D721Med (cell line): ENCODE data around the gene ZNF398.

Experiments used
- DNase-seq: peaks from one replicate; pipeline ENCODE4 v3.0.0; 2011; ENCODE audit warnings: low spot score; ENCODE audit not compliant: insufficient read length
- FAIRE-seq: peaks from 2 replicates; lab custom pipeline; 2011; peaks lifted over from hg19 to GRCh38; lab: Jason Lieb, UNC
- TF ChIP-seq, protein P1 (sequence below): IDR thresholded peaks from 2 replicates; pipeline ENCODE4 v1.5.1; 2012; ENCODE audit warnings: mild to moderate bottlenecking, control low read depth; ENCODE audit not compliant: insufficient read depth; ENCODE audit errors: missing control alignments

Gene ZNF398

DNA sequence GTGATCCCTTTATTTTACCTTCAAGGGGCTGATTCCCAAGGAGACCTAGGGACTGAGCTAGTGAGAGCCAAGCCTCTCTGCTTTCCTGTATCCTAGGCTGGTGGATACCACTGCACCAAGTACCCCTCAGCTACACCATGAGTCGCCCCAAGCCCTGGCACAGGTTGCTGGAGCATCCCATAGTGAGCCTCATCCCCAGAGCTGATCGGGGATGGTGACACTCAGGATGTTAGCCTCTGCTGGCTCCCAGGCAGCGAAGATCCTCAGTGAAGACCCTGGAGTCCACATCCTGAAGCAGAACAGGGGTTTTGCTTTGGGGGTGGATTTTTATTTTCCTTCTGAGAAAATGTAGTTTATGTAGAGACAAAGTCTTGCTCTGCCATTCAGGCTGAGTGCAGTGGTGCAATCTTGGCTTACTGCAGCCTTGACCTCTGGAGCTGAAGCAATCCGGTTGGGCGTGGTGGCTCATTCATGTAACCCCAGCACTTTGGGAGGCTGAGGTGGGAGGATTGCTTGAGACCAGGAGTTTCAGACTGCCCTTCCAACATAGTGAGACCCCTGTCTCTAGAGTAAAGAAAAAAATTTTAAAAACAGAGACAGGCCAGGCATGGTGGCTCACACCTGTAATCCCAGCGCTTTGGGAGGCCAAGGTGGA lies 79.7 kb downstream of the ZNF398 start:
- DNase-seq (no peak), FAIRE-seq (no peak)
- TF ChIP-seq, protein P1, sequence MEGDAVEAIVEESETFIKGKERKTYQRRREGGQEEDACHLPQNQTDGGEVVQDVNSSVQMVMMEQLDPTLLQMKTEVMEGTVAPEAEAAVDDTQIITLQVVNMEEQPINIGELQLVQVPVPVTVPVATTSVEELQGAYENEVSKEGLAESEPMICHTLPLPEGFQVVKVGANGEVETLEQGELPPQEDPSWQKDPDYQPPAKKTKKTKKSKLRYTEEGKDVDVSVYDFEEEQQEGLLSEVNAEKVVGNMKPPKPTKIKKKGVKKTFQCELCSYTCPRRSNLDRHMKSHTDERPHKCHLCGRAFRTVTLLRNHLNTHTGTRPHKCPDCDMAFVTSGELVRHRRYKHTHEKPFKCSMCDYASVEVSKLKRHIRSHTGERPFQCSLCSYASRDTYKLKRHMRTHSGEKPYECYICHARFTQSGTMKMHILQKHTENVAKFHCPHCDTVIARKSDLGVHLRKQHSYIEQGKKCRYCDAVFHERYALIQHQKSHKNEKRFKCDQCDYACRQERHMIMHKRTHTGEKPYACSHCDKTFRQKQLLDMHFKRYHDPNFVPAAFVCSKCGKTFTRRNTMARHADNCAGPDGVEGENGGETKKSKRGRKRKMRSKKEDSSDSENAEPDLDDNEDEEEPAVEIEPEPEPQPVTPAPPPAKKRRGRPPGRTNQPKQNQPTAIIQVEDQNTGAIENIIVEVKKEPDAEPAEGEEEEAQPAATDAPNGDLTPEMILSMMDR = no peak

DNA sequence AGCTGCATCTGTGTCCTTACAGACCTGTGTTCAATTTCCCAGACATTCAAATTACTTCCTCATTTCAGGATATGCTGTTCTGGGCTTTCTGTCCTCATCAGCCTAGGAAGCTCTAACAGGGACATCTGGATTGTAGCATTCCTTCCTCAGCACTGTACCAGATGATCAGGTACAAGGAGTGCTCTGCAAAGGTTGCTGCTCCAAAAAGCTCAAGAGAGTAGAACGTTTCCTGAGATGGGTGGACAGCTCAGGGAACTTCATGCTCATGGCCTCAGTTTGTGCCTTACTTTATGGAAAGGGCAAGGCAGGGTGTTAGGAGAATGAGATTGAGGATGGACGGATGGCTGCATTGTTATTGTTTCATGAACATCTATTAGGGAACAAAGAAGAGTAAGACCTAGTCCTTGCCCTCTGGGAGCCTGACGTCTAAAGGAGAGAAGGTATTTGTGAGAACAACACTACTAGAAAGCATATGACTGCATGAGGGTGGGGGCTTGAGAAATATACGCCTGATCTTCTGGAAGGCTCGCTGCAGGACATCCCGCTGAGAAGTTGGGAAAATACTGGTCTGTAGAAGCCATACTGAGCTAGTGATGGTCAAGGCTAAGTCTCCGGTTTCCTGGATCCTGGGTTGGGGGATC lies 81.7 kb downstream of the ZNF398 start:
- DNase-seq (no peak), FAIRE-seq (no peak)

DNA sequence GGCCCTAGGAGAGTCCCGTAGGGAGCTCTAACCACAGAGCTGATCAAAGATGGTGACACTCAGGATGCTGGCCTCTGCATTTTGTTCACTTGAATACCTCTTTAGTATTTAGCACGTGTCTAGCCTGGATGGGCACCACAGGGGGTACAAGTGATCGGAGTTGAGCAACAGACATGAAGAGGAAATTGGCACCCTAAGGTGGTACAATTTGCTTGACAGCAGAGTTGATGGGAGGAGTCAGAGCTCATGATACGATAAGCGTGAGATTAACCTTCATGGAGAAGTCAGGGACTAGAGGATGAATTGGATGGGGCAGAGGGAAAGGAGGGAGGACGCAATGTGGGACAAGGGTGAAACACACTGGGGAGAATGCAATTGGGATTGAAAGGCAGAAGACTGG lies 82.3 kb downstream of the ZNF398 start:
- no peak for FAIRE-seq
- TF ChIP-seq, protein P1 = no peak
- no peak for DNase-seq

More for the DNA sequence above, 81.7 kb downstream of the ZNF398 start:
- TF ChIP-seq, protein P1 = no peak

DNA sequence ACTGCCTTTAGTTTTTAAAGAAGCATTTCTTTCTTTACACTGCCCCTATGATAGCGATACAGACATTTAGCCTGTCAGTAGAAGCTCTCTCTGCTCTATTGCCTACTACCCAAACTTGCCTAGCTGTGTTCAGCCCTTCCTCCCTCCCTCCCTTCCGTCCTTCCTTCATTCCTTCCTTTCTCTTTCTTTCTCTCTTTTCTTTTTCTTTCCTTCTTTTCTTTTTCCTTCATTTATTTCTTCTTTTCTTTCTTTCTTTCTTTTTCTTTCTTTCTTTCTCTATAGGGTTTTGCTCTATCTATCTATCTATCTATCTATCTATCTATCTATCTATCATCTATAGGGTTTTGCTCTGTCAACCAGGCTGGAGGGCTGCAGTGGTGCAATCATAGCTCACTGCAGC lies 85.1 kb downstream of the ZNF398 start:
- TF ChIP-seq, protein P1 = no peak
- no peak for DNase-seq
- FAIRE-seq = no peak
